GM19238 (cell line): ENCODE results near the gene LRRFIP1.

Experiments used
- DNase-seq: peaks from one replicate; pipeline ENCODE4 v3.0.0; 2011; ENCODE audit warnings: low spot score; ENCODE audit not compliant: insufficient read length

The LRRFIP1 gene

GRCh38 chr2:237701033-237701858, 73.9 kb downstream of the LRRFIP1 start:
- no peak for DNase-seq

GRCh38 chr2:237701859-237702390, 74.5 kb downstream of the LRRFIP1 start:
- no peak for DNase-seq

GRCh38 chr2:237702441-237703391, 75.3 kb downstream of the LRRFIP1 start:
- no peak for DNase-seq

DNA sequence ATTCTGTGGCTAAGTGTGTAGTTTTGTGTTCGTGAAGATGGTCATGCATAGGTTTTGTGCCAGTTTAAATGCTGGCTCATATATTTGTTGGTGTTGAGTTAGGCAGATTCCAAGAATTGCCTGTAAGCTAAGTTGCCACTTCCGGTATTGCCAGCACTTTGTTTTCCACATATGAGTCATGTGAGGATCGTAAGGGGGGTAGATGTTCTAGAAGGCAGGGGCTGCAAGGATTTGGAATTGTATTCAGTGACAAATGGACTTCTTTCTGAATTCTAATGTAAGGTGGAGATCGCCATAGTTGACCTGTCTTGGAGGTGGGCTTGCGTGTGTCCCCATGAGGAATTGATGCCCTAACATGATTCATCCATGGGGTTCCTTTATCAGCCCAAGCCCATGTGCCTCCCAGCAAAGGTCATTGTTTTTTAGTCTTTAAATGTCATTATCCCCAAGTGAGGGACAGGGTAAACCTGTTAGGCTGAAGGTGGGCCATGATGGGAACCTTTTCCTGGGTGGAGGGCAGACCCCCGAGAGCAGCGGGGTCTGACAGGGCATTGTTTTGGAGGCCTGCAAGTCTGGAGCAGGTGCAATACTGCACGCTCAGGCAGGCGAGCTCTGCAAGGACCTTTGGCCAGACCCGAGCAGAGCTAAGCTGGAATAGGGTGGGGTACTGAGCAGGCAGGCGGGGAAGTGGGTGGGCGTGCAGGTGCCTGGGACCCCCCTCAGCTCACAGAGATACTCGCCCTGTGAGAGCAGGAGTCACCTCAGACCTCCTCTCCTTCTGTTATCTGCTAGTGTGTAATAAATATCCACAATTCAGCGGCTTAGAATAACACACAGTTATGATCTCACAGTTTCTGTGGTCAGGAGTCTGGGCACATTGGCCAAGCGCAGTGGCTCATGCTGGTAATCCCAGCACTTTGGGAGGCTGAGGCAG, 77.4 kb downstream of the LRRFIP1 start:
- no peak for DNase-seq

- DNase-seq: no peak
Measured at GRCh38 chr2:237706257-237706656, 78.9 kb downstream of the LRRFIP1 start.

GRCh38 chr2:237708065-237708398, 80.6 kb downstream of the LRRFIP1 start:
- no peak for DNase-seq

GRCh38 chr2:237708491-237708890, 81.1 kb downstream of the LRRFIP1 start:
- DNase-seq: no peak

- DNase-seq: no peak
Measured at GRCh38 chr2:237708961-237709360, 81.6 kb downstream of the LRRFIP1 start.

GRCh38 chr2:237711458-237712150, 84.2 kb downstream of the LRRFIP1 start:
- no peak for DNase-seq

DNA sequence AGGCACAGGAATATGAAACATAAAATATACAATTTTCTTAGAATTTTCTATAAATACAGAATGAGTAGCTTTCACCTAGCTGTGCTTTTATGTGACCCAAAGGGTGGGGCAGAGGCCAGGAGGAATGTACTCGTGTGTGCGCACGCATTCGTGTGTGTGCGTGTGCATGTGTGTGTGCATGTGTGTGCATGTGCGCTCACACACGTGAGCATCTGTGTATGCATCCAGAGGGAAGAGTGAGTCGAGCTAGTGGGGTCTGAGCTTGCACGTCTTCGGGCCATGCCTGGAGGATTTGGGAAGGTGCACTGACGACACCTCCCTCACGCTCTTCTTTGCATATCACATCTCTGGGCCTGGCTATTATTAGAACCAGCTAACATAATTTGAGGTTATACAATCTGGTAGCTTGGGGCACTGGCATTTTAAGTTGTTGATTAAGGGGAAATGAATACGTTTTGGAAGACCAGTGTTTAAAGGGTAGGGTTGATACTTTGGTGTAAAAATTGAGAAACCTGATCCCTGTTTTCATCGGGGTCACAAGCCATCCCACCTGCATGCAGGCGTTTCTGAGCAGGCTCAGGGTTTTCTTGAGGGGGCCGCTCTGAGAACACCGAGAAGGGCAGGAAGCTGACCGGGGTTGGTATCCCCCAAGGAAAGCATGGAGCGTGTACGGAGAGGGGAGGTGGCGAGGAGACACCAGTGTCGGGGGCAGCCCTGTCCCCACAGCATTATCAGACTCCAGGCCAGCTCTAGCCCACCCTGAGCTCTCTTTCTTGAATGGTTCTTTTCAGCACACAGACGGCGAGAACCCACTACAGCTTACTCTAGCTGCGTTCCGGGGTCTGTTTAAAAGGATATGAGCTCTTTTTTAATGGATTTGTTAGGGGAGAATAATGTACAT, 85.3 kb downstream of the LRRFIP1 start:
- DNase-seq: no peak

- DNase-seq: no peak
Measured at GRCh38 chr2:237714690-237715458, 87.5 kb downstream of the LRRFIP1 start.

DNA sequence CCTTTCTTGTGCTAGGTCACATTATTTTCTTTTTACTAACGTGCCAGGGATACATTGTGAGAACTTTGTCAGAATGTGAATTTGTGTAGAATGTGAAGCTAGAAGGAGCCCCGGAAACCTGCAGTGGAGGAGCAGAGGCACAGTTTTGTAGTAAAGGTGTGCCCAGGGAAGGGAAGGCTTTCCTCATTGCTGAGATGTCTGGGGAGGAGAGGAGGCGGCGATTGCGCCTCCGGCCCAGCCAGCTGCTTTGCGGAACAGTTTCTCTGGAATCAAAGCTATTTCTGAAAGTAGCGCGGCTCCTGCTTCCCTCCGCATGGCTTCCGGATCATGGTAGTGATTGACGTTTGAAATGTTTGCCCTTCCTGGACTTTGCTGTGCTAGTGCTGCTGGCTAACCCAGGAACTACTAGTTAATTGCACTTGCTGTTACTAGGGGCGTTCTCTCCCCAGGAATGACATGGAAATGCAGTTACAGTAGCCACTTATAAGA, 88.1 kb downstream of the LRRFIP1 start:
- DNase-seq: no peak

- DNase-seq: no peak
Measured at GRCh38 chr2:237716011-237716410, 88.6 kb downstream of the LRRFIP1 start.

DNA sequence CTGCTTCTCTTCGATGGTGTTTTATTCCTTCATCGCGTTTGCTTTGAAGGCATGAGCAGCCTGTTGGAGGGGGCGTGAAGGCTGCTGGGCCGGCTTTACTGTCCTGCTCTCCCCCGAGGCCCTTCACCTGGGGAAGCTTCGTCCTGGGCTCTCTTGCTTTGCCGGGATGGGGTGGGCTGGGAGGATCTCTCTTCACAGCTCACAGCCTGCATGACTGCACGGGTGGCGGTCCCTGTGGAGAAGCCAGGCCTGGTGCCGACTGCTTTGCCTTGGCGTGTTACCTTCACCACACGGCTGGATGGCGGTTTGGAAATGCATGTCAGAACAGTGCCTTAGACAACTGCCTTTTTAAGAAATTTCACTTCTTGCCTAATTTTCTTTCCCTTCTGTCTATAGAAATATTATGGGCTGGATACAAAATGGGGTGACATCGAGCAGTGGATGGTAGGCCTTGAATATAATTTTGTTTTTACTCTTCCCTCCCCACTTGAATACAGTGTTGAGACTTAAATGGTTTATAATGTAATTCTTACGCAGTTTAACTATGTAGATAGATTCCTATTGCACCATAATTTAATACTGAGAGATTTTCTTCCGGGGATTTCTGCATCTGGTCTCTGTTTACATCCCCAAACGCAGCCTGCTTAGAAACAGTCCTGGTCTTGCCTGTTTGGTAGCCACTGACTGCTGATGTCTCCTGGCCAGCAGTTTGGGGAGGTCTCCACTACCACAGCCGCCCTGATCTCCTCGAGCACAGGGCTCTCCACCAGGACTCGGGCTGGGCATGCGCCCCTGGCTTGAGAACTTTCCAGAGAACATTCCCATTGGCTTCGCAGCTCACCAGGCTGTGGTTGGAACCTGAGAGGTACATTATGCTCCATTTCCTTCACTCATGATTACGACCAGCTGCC, 90.2 kb downstream of the LRRFIP1 start:
- no peak for DNase-seq

DNA sequence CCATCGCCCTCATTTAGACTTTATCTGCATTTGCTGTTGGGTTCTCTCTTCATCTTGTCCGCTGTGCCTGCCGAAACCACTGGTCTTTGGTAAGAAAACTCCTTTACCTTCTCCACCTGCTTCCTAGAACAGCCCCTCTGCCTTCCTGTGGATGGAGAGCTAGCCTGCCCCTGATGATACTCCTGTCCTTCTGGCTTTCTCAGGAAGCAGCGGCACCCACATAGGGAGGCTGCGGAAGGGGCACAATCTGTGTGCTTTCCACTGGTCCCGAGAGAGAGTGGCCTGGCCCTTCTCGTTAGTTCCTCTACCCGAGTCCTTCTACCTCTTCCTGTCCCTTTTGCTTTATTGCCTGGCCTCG, 90.9 kb downstream of the LRRFIP1 start:
- no peak for DNase-seq

DNA sequence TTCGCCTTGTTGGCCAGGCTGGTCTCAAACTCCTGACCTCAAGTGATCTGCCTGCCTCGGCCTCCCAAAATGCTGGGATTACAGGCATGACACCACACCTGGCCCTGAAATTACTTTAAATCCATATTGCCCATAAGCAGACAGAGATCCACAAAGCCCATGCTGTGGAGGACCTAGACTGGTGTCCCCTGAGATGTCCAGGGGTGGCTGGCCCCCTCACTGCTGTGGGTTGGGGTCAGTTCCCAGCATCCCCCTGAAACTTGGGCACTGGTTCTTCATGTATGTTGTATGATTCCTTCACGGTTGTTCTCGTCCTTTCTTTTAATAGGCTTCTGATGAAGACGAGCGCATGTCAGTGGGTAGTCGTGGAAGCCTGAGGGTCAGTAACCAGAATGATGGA, 93.1 kb downstream of the LRRFIP1 start:
- no peak for DNase-seq

GRCh38 chr2:237720957-237721356, 93.6 kb downstream of the LRRFIP1 start:
- DNase-seq: no peak

GRCh38 chr2:237721458-237721857, 94.1 kb downstream of the LRRFIP1 start:
- no peak for DNase-seq
